Skeletal muscle tissue (tissue), 4 donors: Measurements from ENCODE around the gene EGFR. TPM values are rescaled to one million over a fixed set of nuclear protein-coding genes. Genes with fewer than 3 reads are reported as not detected.

Experiments
- H3K27ac ChIP-seq: one replicate; pipeline ENCODE4 v1.7.0; 2013; ENCODE audit warnings: mild to moderate bottlenecking, low read depth, low read length, inconsistent platforms
- H3K27me3 ChIP-seq, 3 donors: one replicate each; pipeline ENCODE4 v1.7.0; 2013; ENCODE audit warnings: low read length in 3 of 3; ENCODE audit not compliant: control insufficient read depth in 3 of 3, insufficient read depth in 3 of 3
- H3K36me3 ChIP-seq, 3 donors: one replicate each; pipeline ENCODE4 v1.7.0; 2013; ENCODE audit warnings: low read length in 3 of 3; ENCODE audit not compliant: control insufficient read depth in 3 of 3, insufficient read depth in 3 of 3
- H3K4me1 ChIP-seq, 3 donors: one replicate each; pipeline ENCODE4 v1.7.0; 2013; ENCODE audit warnings: low read length in 3 of 3, mild to moderate bottlenecking in 3 of 3; ENCODE audit not compliant: control insufficient read depth in 3 of 3, insufficient read depth in 3 of 3
- H3K4me3 ChIP-seq, 3 donors: one replicate each; pipeline ENCODE4 v1.7.0; 2013; ENCODE audit warnings: low read length in 3 of 3
- H3K9ac ChIP-seq, 3 donors: one replicate each; pipeline ENCODE4 v1.7.0; 2013; ENCODE audit warnings: low read length in 3 of 3, mild to moderate bottlenecking in 3 of 3, moderate library complexity in 2 of 3, low read depth in 1 of 3
- H3K9me3 ChIP-seq, 3 donors: one replicate each; pipeline ENCODE4 v1.7.0; 2013; ENCODE audit warnings: low read length in 3 of 3; ENCODE audit not compliant: control insufficient read depth in 3 of 3
- total RNA-seq: library from RNA; depleted of rRNA; stranded (reverse); fragments of >200 nt; gene quantifications from one replicate; pipeline ENCODE4 v1.2.3, GENCODE V29; 2014
- donor health status: Osteomylitis.

The EGFR gene
- total RNA-seq, 1 donor from 2014 or later, result 17.7 TPM

DNA sequence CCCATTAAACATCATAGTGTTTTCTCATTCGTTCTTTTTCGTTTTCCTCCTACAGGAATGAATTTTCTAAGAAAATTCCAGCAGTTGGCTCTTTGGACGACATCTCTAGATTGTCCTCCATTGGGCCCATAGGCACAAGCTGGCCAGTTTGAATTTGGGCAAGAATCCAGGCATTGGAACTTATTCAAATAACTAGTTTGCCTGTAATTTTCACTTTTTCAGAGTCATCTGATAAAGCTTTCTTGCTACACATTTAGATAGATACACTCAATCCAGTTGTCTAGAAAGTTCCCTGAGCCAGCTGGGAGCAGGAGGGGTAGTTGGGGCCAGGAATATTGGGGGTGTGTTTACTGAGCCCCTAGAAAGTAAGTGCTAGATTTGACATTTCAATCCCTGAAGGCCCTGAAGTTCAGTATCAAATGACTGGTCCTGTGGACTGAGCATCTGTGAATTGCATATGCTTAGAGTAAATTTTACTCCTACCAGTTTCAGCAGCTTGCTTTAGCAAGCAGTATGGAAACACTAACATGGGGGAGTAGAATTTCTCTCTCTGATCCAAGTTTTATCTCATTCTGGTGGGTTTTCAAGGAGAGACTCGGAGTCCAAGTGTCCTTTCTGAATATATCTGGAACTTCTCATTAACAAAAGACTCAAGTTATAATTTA lies 5.2 kb downstream of the EGFR start:
- H3K4me1 ChIP-seq, result peaks cover 8 to 37% (median 18%) of the 10 kb centered on the region in 3 donors
- H3K27ac ChIP-seq, result no peak overlapping the region
- H3K27me3 ChIP-seq, result peaks cover 0 to 5% (median 0%) of the 10 kb centered on the region in 3 donors

DNA sequence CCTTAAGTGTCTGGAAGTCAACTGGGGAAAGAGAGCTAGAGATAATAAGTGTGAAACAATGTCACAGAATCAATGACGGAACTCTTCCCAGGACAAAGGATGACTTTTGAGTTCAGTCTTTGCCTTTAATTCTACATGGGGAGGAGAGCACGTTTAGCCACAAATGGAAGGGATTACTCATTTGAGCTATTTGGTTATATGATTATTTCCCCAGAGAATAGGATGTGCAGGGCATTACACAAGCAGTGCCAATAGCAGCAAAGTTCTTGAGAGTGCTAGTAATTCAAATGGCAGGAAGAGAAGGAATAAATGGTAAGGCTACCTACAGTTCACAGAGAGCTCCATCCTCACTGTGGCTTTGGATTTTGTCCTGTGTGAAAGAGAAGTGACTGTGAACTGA lies 6.0 kb downstream of the EGFR start:
- Histone ChIP-seq H3K27me3 (peaks cover 0 to 5% (median 0%) of the 10 kb centered on the region in 3 donors), H3K9me3 (no peaks in the 10 kb centered on the region), H3K4me3 (no peak overlapping the region), H3K4me1 (peaks cover 8 to 37% (median 18%) of the 10 kb centered on the region in 3 donors), H3K27ac (no peak overlapping the region), H3K9ac (no peak overlapping the region), H3K36me3 (no peaks in the 10 kb centered on the region)

More for the DNA sequence above, 5.2 kb downstream of the EGFR start:
- no peak overlapping the region for H3K9ac ChIP-seq
- H3K4me3 ChIP-seq, result no peak overlapping the region
- no peaks in the 10 kb centered on the region for H3K36me3 ChIP-seq
- H3K9me3 ChIP-seq, result no peaks in the 10 kb centered on the region

DNA sequence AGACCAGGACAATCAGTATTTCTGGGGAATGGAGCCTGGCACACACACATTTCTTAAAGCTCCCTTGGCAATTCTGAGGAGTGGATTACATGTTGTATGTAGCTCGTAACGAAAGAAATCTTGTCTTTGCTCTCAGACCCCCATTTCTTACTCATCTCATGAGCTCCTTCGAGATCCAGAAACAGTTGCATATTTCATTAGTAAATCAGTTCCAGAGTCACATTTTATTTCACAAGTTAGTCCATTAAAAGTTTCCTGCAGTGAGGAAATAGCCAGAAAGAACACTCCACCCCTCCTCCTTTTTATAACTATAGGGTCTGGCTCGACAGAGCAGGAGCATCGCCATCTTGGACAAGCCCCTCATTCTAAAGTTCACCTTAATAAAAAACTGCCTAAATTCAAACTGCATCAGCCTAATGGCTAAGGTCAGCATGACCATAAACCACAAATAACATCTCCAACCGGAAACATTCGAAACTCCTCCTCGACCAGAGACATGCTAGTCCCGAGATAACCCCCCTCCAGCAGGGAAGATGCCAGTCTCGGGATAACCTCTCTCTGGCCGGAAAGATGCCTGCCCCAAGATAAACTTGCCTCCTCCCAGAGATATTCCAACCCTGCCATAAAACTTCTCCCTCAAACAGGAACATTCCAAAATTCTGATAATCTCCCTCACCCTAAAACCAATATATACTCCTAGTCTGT lies 7.4 kb downstream of the EGFR start:
- Histone ChIP-seq H3K4me1 (peaks cover 4 to 33% (median 14%) of the 10 kb centered on the region in 3 donors), H3K4me3 (no peak overlapping the region), H3K9ac (no peak overlapping the region), H3K27me3 (no peaks in the 10 kb centered on the region), H3K9me3 (no peaks in the 10 kb centered on the region), H3K36me3 (no peaks in the 10 kb centered on the region), H3K27ac (peak overlapping the region; percentile 13)

- H3K9me3 ChIP-seq, result no peaks in the 10 kb centered on the region
- no peak overlapping the region for H3K4me3 ChIP-seq
- peak overlapping the region; percentile 13 for H3K27ac ChIP-seq
- no peaks in the 10 kb centered on the region for H3K27me3 ChIP-seq
- H3K9ac ChIP-seq, result no peak overlapping the region
- H3K4me1 ChIP-seq, result peaks cover 2 to 27% (median 14%) of the 10 kb centered on the region in 3 donors
- no peaks in the 10 kb centered on the region for H3K36me3 ChIP-seq
These were observed 8.2 kb downstream of the EGFR start for GRCh38 chr7:55026867-55027490.

GRCh38 chr7:55028011-55028410 lies 9.2 kb downstream of the EGFR start:
- Histone ChIP-seq H3K27me3 (no peaks in the 10 kb centered on the region), H3K9ac (no peak overlapping the region), H3K9me3 (no peaks in the 10 kb centered on the region), H3K36me3 (no peaks in the 10 kb centered on the region), H3K27ac (no peak overlapping the region), H3K4me3 (no peak overlapping the region), H3K4me1 (peaks cover 2 to 23% (median 14%) of the 10 kb centered on the region in 3 donors)

DNA sequence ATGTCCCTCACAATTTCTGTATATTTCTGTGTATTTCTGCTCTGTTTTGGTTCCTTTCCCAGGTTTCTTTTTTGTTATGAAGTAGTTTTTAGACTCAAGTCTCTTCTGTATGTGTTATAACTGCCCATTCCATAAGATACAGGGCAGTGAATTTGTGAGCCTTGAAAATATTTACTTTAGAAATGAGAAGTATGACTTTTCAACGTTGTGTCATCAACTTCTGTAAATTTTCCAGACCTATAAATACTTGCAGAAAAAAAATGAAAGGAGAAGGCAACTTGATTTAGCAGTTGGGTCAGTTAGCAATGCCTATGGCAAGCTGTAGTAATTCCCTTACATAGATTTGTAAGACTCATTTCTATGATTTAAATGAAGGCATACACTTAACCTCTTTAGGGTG lies 11.5 kb downstream of the EGFR start:
- Histone ChIP-seq H3K4me3 (no peak overlapping the region), H3K27ac (no peak overlapping the region), H3K9ac (no peak overlapping the region)

GRCh38 chr7:55031075-55031474 lies 12.3 kb downstream of the EGFR start:
- H3K27ac ChIP-seq, result no peak overlapping the region
- no peaks in the 10 kb centered on the region for H3K36me3 ChIP-seq
- H3K4me3 ChIP-seq, result no peak overlapping the region
- H3K4me1 ChIP-seq, result peaks cover 2 to 11% (median 4%) of the 10 kb centered on the region in 3 donors
- no peak overlapping the region for H3K9ac ChIP-seq
- no peaks in the 10 kb centered on the region for H3K9me3 ChIP-seq
- no peaks in the 10 kb centered on the region for H3K27me3 ChIP-seq

More for the DNA sequence above, 11.5 kb downstream of the EGFR start:
- peaks cover 2 to 13% (median 6%) of the 10 kb centered on the region in 3 donors for H3K4me1 ChIP-seq
- H3K27me3 ChIP-seq, result no peaks in the 10 kb centered on the region
- no peaks in the 10 kb centered on the region for H3K36me3 ChIP-seq
- H3K9me3 ChIP-seq, result no peaks in the 10 kb centered on the region

- no peaks in the 10 kb centered on the region for H3K27me3 ChIP-seq
- H3K9ac ChIP-seq, result no peak overlapping the region
These were observed 13.4 kb downstream of the EGFR start for GRCh38 chr7:55032069-55032699.

GRCh38 chr7:55033236-55033846 lies 14.5 kb downstream of the EGFR start:
- Histone ChIP-seq H3K27me3 (no peaks in the 10 kb centered on the region), H3K9me3 (no peaks in the 10 kb centered on the region), H3K4me1 (peaks cover 0 to 5% (median 2%) of the 10 kb centered on the region in 3 donors), H3K9ac (no peak overlapping the region), H3K27ac (no peak overlapping the region), H3K4me3 (no peak overlapping the region), H3K36me3 (peaks cover 0 to 4% (median 0%) of the 10 kb centered on the region in 3 donors)

More at GRCh38 chr7:55032069-55032699, 13.4 kb downstream of the EGFR start:
- no peak overlapping the region for H3K27ac ChIP-seq
- H3K4me3 ChIP-seq, result no peak overlapping the region
- H3K9me3 ChIP-seq, result no peaks in the 10 kb centered on the region
- no peaks in the 10 kb centered on the region for H3K36me3 ChIP-seq
- peaks cover 0 to 6% (median 2%) of the 10 kb centered on the region in 3 donors for H3K4me1 ChIP-seq
